Fibroblast of peridontal ligament (primary cell): ENCODE data around the gene LLPH.

ENCODE experiments used
- DNase-seq: peaks from one replicate; pipeline ENCODE4 v3.0.0-alpha.2; 2010; ENCODE audit errors: extremely low read depth

The LLPH gene

GRCh38 chr12:66142826-66143225 is 12.3 kb upstream of the LLPH start:
- no peak for DNase-seq

GRCh38 chr12:66141299-66141698 is 10.7 kb upstream of the LLPH start:
- no peak for DNase-seq

- DNase-seq: no peak
These were observed 10.2 kb upstream of the LLPH start for GRCh38 chr12:66140731-66141130.

GRCh38 chr12:66139328-66139727 is 8.8 kb upstream of the LLPH start:
- no peak for DNase-seq

GRCh38 chr12:66137937-66138336 is 7.4 kb upstream of the LLPH start:
- DNase-seq: no peak

GRCh38 chr12:66132408-66132807 is 1.9 kb upstream of the LLPH start:
- no peak for DNase-seq

- DNase-seq: no peak
These were observed 628 bp upstream of the LLPH start for GRCh38 chr12:66131067-66131688.

GRCh38 chr12:66129934-66130266 is 650 bp downstream of the LLPH start:
- DNase-seq: peak; percentile 47

- no peak for DNase-seq
These were observed 2.9 kb downstream of the LLPH start for GRCh38 chr12:66127650-66128049.

GRCh38 chr12:66120477-66120876 is 10.1 kb downstream of the LLPH start:
- peak; percentile 28 for DNase-seq

- DNase-seq: no peak
These were observed 10.7 kb downstream of the LLPH start for GRCh38 chr12:66119870-66120241.

- DNase-seq: peak; percentile 62
These were observed 11.2 kb downstream of the LLPH start for GRCh38 chr12:66119229-66119869.

GRCh38 chr12:66118240-66118891 is 12.2 kb downstream of the LLPH start:
- no peak for DNase-seq

GRCh38 chr12:66117242-66117641 is 13.3 kb downstream of the LLPH start:
- no peak for DNase-seq

- no peak for DNase-seq
These were observed 15.4 kb downstream of the LLPH start for GRCh38 chr12:66115071-66115600.

GRCh38 chr12:66113471-66113870 is 17.1 kb downstream of the LLPH start:
- DNase-seq: no peak

- DNase-seq: peak; percentile 35
These were observed 18.9 kb downstream of the LLPH start for GRCh38 chr12:66111605-66112004.

GRCh38 chr12:66109056-66109455 is 21.5 kb downstream of the LLPH start:
- DNase-seq: peak; percentile 51

- no peak for DNase-seq
These were observed 22.2 kb downstream of the LLPH start for GRCh38 chr12:66108386-66108785.

GRCh38 chr12:66107451-66107915 is 23.1 kb downstream of the LLPH start:
- peak; percentile 98 for DNase-seq

- no peak for DNase-seq
These were observed 27.3 kb downstream of the LLPH start for GRCh38 chr12:66103016-66103913.
